Retinal pigment epithelial cell (primary cell): ENCODE data around the gene HOXC5.

Experiments used
- DNase-seq: peaks from one replicate; pipeline ENCODE4 v3.0.0-alpha.2; 2010; ENCODE audit warnings: low read depth
- H3K4me3 ChIP-seq: 2 replicates; pipeline ENCODE4 v1.5.1; 2011; ENCODE audit warnings: mild to moderate bottlenecking, low read length, control low read depth, moderate library complexity
- TF ChIP-seq, protein P1 (sequence below): conservative IDR thresholded peaks from 2 replicates; pipeline ENCODE4 v1.5.1; 2011; ENCODE audit warnings: low read depth, low read length, control low read depth, inconsistent platforms

Gene HOXC5

DNA sequence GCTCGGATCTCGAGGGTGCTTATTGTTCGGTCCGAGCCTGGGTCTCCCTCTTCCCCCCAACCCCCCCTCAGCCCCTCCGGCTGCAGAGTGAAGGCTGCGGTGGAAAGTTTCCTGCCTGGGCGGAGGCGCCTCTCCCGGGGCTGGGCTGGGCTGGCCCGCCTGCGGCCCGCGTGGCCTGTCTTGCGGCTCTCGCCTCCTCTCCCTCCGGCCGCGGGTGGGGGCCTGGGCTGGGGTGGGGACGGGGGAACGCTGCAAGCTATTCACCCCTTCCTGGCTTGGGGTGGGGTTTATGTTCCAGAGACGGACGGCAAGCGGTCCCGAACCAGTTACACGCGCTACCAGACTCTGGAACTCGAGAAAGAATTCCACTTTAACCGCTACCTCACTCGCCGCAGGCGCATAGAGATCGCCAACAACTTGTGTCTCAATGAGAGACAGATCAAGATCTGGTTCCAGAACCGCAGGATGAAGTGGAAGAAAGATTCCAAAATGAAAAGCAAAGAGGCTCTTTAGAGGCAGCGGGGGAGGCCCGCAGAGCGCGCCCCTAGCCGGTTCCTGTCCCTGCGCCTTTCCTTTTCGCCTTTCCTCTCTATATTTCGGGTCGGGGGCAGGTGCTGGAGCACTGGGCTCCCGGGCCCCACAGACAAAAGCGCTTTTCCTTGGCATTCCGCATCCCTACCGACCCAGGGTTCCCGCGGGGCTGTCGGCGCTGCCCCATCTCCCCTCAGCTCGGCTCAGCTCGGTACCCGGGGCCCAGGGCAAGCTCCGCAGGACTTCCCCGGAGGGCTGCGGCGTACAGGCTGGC, 1.3 kb downstream of the HOXC5 start:
- no peak overlapping the region for H3K4me3 ChIP-seq
- TF ChIP-seq, protein P1, sequence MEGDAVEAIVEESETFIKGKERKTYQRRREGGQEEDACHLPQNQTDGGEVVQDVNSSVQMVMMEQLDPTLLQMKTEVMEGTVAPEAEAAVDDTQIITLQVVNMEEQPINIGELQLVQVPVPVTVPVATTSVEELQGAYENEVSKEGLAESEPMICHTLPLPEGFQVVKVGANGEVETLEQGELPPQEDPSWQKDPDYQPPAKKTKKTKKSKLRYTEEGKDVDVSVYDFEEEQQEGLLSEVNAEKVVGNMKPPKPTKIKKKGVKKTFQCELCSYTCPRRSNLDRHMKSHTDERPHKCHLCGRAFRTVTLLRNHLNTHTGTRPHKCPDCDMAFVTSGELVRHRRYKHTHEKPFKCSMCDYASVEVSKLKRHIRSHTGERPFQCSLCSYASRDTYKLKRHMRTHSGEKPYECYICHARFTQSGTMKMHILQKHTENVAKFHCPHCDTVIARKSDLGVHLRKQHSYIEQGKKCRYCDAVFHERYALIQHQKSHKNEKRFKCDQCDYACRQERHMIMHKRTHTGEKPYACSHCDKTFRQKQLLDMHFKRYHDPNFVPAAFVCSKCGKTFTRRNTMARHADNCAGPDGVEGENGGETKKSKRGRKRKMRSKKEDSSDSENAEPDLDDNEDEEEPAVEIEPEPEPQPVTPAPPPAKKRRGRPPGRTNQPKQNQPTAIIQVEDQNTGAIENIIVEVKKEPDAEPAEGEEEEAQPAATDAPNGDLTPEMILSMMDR = no peak
- DNase-seq = no peak

DNA sequence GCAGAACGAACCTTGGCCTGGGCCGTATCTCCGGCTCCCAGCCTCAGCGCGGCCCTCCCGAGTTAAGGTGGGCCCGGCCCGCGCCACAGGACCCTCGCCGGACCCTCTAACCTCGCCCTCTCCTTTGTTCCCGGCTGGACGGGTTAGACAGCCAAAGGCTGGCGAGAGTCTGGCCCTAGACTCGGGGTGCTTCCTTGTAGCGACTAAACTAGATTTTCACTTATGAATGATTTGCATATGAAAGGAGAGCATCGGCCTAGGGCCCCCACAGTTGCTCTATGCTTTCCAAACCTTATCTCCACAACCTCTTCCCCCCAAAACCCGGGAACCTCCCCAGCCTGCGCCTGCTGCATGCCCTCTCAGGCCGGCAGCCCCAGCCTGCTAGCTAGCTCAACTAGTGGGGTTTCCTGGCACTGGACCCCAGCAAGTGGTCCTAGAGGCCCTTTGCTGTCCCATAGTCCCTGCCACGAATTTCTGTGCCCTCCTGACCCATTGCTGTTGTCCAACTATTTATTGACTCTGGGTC, 2.0 kb downstream of the HOXC5 start:
- TF ChIP-seq, protein P1 = no peak
- DNase-seq = no peak
- no peak overlapping the region for H3K4me3 ChIP-seq

DNA sequence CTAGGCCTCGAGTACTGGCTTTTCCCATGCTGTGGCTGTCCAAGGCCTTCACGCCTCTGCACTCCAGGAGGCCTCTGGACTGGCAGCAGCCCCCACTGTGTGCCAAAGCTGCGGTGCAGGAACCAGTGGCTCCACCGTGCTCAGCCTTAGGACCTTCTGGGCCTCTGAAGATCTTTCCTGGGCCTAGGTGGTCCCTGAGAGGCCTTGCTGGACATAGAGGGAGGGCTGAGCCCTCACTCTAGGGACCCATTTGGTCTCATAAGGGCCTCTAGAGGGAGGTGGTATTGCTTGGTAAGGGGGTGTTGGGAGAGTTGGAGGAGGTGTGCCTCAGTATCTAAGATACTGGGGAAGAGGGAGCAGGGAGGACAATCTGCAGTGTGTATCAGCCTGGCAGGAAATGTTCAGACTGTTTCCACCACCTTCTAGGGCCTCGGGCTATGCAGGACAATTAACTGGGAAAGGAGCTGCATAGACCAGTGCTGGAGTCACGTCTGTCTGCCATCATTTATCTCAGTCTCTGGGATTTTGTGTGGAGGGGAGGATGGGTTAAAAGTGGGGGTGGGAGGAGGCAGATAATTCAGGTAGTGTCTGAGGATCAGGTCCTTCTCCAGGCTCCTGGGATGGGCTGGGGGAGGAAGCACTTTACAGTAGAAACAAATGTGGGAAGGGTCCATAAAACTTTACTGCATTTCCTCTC, 2.9 kb downstream of the HOXC5 start:
- DNase-seq = no peak
- TF ChIP-seq, protein P1 = no peak
- no peak overlapping the region for H3K4me3 ChIP-seq

DNA sequence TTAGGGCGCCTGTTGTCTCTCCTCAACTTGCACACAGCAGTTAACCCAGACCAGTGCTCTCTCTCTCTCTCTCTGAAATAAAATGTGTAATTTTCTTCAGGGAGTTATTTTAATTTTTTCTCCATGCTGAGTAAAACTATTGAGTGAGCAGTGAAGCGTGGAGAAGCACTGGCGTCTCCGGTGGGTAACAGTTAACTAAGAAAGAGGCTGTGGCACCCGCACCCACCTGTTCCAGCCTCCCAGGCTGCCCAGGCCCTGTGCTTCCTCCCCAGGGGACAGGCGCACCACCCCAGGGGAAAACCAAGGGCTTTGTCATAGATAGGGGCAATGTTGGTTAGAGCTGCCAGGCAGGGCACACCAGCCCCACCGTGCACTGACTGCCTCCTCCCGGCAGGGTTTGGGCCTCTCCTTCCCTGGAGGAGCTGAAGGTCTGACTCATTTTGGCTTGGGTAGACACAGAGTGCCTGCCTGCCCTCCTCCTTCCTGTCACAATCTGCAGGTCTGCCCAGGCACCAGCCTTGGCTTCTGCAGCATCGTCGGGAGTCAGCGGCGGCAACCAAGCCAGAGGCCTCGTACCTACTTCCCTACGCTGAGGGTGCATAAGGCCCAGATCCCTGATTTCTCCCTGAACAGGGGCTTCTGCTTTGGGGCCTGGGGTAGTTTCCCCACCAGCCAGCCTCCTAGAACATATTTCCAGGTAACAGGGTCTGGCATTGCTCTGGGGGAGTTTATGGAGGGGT, 3.9 kb downstream of the HOXC5 start:
- TF ChIP-seq, protein P1 = no peak
- H3K4me3 ChIP-seq = no peak overlapping the region
- DNase-seq = no peak

DNA sequence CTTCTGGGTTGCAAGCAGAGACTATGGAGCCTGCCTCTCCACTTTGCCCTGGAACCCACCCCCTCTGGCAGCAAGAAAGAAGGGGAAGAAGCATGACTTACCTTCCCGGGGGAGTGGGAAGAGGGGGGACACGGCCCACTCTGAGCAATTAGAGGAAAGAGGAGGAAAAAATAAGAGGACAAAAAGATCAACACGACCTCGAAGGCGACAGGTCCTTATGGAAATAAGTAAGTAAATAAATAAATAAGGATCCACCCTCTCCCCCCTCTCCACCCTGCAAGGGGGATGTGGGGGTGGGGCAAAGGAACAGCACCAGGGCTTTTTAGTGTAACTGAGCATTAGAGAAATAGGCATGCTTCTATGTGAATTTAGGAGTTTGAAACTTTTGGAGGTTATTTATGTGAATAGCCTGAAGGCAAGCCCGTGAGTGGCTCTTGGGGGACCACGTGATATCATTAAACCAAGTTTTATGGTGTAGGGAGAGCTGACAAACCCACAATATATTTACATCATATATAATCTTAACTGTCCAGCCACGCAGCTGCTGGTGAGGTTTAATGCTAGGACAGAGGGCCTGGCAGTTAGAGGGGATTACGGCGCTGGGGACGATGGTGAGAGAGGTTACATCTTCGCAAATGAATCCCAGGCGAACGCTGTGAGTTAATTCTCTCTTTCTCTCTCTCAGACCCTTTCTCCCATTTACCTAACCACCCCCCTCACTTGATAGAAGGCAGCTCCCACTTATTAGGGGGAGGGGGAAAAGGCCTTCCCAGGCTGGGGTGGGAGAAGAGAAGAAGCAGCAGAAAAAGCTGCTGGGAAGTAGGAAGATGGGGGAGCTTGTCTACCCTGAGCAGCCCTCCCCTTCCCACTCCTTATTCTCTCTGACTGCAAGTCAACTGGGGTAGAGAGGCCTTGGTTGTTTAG, 4.8 kb downstream of the HOXC5 start:
- no peak overlapping the region for H3K4me3 ChIP-seq
- TF ChIP-seq, protein P1 = no peak
- no peak for DNase-seq

DNA sequence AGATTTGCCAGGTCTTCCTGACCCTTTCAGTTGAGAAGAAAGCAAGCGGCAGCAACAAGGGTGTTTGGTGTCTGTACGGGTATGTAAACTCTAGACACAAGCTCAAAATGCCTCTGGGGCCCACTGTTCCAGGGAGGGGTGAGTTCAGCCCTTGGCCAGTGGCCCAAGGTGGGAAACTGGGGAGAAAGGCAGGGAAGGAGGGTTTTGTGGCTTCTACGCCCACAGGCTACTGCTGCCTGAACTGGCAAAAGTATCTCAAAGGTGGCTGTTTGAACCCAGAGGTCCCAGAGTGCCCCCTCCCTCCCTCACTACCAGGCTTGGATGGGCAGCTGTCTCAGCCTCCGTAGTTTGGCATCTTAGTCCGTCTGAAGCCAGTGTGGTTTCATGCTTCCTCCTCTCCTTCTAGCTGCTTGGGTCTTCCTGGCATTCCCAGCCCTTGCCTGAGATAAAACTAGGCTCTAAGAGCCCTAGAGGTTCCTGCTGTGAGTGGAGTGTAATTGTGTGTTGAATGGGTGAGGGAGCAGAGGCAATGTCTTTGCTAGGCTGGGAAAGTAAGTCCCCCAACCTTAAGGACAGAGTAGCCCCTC, 5.5 kb downstream of the HOXC5 start:
- DNase-seq = no peak
- TF ChIP-seq, protein P1 = no peak
- H3K4me3 ChIP-seq = no peak overlapping the region
